PC-9 (cell line): ENCODE data around the gene RAPGEF6.

Source experiments
- EZH2 ChIP-seq: fragments of 200-600 bp; sonication (generic); IDR thresholded peaks from 2 replicates; pipeline ENCODE4 v1.8.0; 2017; ENCODE audit warnings: antibody characterized with exemption, low read depth
- TF ChIP-seq, protein P1 (sequence below): fragments of 200-600 bp; sonication (generic); conservative IDR thresholded peaks from 2 replicates; pipeline ENCODE4 v1.6.1; 2017; ENCODE audit warnings: mixed run types, antibody characterized with exemption, mild to moderate bottlenecking, moderate library complexity

DNA sequence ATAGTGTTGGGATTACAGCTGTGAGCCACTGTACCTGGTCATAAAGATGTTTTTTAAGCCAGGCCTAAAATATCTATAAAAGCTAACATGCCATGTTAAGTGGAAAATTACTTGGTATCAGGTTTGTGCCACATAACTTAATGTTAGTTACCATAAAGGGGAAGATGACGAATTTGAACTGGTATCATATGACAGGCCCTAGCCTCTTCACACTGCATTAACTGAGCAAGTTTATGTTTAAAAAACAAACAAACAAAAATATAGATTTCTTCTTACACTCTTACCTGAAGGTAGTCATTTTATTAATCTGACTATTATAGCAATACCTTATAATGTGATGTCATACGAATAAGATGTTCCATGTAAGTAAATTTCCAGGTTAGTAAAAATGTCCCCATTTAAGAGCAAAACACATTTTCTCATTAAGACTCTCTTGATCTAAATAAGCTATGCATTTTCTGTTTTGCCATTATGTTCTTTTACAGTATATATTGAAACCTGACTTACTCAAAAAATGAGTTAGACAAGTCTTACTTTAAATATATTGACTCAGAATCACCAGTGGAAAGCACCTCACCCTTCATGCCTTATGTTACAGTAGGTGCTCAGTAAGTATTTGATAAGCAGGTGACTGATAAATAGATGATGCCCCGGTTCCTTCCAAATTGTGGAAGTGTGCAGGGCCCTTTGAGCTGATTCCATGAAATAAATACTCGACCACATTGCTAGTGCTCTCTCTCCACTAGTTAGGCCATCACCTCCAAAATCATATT lies 245.7 kb downstream of the RAPGEF6 start:
- TF ChIP-seq, protein P1, sequence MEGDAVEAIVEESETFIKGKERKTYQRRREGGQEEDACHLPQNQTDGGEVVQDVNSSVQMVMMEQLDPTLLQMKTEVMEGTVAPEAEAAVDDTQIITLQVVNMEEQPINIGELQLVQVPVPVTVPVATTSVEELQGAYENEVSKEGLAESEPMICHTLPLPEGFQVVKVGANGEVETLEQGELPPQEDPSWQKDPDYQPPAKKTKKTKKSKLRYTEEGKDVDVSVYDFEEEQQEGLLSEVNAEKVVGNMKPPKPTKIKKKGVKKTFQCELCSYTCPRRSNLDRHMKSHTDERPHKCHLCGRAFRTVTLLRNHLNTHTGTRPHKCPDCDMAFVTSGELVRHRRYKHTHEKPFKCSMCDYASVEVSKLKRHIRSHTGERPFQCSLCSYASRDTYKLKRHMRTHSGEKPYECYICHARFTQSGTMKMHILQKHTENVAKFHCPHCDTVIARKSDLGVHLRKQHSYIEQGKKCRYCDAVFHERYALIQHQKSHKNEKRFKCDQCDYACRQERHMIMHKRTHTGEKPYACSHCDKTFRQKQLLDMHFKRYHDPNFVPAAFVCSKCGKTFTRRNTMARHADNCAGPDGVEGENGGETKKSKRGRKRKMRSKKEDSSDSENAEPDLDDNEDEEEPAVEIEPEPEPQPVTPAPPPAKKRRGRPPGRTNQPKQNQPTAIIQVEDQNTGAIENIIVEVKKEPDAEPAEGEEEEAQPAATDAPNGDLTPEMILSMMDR, result no peak
- no peak for TF ChIP-seq EZH2
